GM06990 (cell line): ENCODE measurements around the gene STXBP3.

Experiments
- DNase-seq: peaks from one replicate; pipeline ENCODE4 v3.0.0-alpha.2; 2011; ENCODE audit not compliant: insufficient read length; ENCODE audit errors: extremely low read depth
- H3K27me3 ChIP-seq: replicated peaks from 2 replicates; pipeline ENCODE4 v1.6.0; 2011; ENCODE audit warnings: low read length; ENCODE audit not compliant: control insufficient read depth, insufficient read depth
- H3K36me3 ChIP-seq: 2 replicates; pipeline ENCODE4 v1.5.1; 2011; ENCODE audit warnings: low read length; ENCODE audit not compliant: control insufficient read depth, insufficient read depth
- H3K4me3 ChIP-seq: replicated peaks from 2 replicates; pipeline ENCODE4 v1.5.1; 2011; ENCODE audit warnings: low read depth, mild to moderate bottlenecking, control low read depth, low read length
- CTCF ChIP-seq: IDR thresholded peaks from 2 replicates; pipeline ENCODE4 v1.5.1; 2011; ENCODE audit warnings: low read length, control low read depth, mild to moderate bottlenecking, inconsistent platforms; ENCODE audit not compliant: insufficient read depth, poor library complexity, severe bottlenecking

STXBP3 gene

GRCh38 chr1:108845991-108846390 lies 99.5 kb downstream of the STXBP3 start:
- Histone ChIP-seq H3K27me3 (no peaks in the 10 kb centered on the region), H3K4me3 (no peak overlapping the region), H3K36me3 (no peaks in the 10 kb centered on the region)
- DNase-seq: no peak
- no peak for TF ChIP-seq CTCF

- Histone ChIP-seq H3K4me3 (no peak overlapping the region), H3K27me3 (no peaks in the 10 kb centered on the region), H3K36me3 (no peaks in the 10 kb centered on the region)
- TF ChIP-seq CTCF: no peak
- no peak for DNase-seq
Observed at GRCh38 chr1:108847494-108847893, 101.0 kb downstream of the STXBP3 start.

- TF ChIP-seq CTCF: no peak
- H3K4me3 ChIP-seq: no peak overlapping the region
- no peaks in the 10 kb centered on the region for H3K27me3 ChIP-seq
- no peaks in the 10 kb centered on the region for H3K36me3 ChIP-seq
- no peak for DNase-seq
Observed at GRCh38 chr1:108848806-108849205, 102.3 kb downstream of the STXBP3 start.

GRCh38 chr1:108850929-108851328 lies 104.5 kb downstream of the STXBP3 start:
- Histone ChIP-seq H3K27me3 (no peaks in the 10 kb centered on the region), H3K4me3 (no peak overlapping the region), H3K36me3 (no peaks in the 10 kb centered on the region)
- no peak for TF ChIP-seq CTCF
- DNase-seq: no peak

- Histone ChIP-seq H3K4me3 (no peak overlapping the region), H3K36me3 (no peaks in the 10 kb centered on the region), H3K27me3 (no peaks in the 10 kb centered on the region)
- no peak for DNase-seq
- no peak for TF ChIP-seq CTCF
Observed at GRCh38 chr1:108851567-108851966, 105.1 kb downstream of the STXBP3 start.
